ENCODE measurements around the gene ZDHHC22.

ZDHHC22 gene

DNA sequence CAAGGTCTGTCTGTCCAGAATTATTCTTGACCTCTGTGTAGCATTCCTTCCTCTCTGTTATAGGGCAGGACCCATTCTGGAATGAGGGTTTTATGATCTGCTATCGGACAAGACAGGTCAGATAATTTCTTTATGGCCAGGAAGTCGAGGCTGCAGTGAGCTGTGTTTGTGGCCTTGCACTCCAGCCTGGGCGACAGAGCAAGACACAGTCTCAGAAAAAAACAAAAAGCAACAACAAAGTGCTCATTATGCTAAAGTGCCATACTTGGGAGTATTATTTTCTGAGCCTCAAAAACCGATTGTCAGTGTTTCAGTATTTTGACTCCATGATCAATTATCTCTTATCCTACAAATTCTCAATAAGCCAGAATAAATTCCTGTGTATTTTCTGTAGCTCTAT lies 39.4 kb downstream of the ZDHHC22 start:
- no peak for DNase-seq

DNA sequence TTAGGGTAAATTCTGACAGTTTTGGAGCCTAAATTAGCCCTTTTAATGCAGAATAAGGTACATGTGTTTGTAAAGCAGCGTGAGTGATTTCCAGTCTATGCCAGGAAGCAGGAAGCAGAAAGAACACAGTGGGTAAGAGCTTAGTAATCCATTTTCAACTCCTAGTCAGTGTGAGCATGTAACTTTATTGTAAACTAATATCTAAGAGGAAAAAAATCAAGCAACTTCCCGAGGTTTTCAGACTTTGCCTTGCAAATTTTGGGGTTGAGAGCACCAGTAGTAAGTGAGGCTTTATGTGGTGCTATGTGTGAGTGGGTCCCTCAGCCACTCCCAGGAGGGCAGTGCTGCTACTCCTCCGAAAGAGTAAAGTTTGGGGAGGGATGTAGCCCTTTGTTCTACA lies 40.6 kb downstream of the ZDHHC22 start:
- DNase-seq: no peak

DNA sequence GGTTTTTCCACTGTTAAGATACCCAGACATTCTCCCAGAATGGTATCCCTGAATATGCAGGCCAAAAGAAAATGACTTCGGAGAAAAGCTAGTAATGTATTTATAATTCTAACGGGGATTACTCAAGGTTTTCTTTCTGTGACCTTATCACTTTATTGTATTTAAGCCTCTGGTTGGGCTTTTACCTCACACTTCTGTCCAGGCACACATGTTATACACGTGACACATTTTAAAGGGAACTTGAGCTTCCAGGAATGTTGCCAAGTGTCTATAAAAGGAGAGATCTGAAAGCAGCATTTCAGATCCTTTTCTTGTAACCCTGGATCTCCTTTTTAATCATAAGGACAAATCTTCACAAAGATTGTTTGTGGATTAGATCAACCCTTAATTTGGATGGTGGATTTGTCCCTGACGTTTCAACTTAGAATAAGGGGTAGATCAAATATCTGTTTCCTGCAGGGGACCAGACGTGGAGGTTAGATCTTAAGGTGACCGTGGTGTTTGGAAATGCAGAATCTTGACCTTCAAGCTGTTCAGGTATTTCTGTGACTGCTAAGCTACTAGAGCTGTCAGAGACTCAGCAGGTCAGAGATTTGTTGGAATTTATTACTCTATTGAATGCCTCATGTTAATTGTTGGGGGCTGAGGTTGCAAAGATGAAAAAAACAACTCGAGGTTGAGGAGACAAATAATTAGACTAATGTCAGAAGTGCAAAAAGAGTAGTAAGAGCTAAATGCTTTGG lies 42.0 kb downstream of the ZDHHC22 start:
- no peak for DNase-seq

DNA sequence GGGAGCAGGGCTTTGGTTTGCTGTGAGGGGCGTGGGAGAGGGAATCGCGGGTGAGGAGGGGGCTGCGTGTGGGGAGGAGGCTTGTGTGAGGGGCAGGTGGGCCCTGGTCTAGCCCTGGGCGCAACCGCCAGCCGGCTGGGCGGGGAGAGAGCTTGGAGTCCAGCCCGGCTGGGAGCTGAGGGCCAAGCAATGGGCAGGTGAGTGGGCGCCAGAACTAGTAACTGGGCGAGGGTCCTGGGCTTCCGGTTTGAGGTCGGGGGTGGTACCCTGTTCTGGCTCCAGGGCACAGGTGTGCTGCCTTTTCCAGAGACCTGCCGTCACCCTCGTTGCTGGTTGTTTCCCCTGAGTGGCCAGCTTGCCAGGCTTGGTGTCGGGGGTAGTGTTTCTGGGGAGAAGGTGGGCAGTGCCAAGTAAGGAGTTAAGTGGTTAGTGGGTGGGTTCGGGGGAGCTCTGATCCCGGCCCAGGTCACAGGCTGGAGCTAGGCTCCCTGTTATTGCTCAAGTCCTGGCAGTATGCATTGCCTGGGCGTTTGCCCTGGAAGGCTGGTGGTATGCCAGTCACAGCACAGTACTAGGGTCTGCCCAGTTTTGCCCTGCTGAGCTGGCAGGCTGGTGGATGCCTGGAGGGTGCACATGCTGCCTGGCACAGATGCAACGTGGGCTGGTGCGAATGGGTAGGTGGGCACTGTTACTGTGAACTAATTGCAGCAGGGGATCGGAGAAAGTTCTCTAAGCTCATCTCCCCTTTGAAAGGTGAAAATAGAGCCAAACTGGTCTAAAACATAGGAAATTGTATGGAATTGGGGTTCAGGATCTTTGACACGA lies 42.9 kb downstream of the ZDHHC22 start:
- peak; percentile 36 for DNase-seq

DNA sequence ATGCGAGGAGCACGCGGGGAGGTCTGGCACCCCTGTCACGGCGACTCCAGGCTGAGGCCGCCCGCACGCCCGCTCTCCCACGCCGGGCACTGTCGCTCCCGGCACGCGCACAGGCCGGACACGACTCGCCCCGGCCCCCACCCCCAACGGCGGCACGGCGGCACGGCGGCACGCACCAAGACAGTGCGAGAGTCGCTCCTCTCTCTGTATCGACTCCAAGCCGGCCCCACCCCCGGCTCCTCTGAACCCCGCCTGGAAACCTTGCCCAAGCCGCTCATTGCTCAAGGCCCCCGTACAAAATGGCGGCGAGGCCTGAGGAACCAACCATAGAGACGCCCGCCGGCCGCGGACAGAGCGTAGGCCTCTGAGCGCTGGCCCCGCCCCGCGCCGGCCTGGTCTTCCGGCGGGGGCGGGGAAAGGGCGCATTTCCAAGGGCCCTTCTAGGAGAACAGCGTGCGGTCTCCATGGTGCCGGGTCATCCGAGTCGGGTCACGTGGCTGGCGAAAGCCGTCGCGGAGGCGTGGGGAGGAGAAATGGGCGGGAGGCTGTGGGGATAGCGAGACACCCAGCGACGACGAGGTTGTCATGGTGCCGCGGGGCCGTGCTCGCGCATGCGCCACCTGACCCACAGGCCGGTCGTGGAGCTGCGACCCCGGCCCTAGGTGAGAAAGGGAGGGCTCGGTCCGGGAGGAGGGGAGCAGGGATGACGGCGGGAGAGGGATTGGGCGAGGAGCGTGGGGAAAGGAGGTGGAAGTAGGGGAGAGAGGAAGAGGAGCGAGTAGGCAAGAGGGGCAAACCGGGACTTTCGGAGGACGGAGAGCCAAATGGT lies 43.7 kb downstream of the ZDHHC22 start, which contains the start of gene CIPC:
TSS of gene CIPC (plus strand) at position 559 of the 829 bp plus-strand sequence. CDS start 7,451 bp downstream, outside the sequence.
- peak; percentile 99 for DNase-seq

DNA sequence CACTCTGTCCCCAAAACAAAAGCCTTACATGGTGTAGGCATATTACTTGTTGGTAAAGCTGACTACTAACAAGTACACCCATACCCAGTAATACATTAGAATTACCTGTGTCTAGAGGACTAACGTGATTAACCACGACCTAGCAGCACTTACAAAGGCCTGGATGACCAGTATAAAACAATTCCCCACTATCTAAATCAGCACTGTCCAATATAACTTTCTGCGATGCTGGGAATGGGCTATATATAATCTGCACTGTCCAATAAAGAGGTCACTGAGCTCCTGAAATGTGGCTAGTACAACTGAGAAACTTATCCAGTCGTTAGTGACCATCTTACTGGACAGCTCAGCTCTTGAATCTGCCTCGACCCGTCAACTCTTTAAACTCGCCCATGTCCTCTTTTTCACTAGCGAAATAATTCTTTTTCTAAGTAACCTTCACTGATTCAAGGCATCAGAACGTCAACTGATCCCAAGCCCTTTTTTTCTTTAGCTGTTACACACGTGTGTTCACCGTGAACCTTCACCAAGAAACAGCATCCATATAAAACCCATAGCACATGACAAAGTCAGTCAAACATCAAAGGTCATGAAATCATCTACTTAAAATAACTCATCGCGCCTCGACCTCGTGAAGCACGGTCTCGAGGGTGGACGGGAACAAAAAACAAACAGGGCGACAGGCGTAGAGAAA lies 44.4 kb downstream of the ZDHHC22 start:
- no peak for DNase-seq

DNA sequence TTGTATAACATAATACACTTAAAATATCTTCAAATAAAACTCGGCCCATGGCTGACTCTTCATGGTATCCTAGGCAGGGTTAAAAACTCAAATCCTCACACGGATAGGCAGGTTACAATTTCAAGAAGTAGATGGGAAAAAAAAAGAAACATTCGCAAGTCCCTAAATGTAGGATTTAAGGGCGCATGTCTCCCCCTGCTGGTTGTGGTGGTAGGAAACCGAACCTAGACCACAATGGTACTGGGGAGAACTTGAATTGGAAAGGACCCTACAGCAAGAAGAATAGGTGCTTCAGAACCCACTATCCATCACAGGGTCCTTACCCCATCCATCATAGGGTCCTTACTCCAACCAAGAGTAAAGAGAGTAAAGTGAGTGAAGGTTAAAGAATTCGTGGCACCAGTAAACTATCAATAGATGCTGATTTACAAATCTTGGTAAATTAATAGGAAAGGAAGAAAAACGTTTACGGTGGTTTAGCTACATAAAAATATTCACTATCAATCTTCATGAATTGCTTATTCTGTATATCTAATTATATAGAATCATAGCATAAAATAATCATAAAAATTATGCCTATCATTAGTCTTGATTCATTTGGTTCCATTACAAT lies 46.8 kb downstream of the ZDHHC22 start:
- DNase-seq: peak; percentile 88

DNA sequence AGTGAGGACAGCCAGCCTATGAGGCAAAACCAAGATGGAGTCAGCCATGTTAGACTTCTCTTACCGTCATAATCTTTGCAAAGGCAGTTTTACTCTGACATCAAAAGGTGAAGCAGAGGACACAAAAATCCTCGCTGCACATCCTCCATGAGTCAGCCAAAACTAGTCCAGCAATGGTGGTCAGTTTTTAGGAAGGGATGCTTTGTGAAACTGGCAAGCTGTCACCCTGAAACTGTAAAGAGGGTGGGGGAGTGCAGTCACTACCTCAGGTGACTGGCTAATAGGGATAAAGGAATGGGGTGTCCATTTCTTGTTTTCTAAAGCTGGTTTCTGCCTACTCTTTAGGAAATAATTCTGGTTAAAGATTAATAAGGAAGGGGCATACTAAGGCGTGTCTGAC lies 48.9 kb downstream of the ZDHHC22 start:
- DNase-seq: no peak

DNA sequence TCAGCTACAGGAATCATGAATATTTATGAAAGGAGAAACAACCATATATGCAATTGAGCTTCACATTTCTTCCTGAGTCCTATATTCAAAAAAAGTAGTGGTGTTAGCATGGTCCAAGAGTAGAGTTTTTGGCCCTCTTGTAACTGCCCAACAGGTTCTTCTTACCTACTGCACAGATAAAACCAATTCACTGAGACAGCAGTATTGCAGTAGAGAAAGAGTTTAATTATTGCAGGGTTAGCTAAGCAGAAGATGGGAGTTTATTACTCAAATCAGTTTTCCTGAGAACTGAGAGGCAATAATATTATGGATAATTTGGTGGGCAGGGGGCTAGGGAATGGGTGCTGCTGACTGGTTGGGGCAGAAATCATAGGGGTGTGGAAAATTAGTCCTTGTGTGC lies 50.1 kb downstream of the ZDHHC22 start:
- DNase-seq: no peak

DNA sequence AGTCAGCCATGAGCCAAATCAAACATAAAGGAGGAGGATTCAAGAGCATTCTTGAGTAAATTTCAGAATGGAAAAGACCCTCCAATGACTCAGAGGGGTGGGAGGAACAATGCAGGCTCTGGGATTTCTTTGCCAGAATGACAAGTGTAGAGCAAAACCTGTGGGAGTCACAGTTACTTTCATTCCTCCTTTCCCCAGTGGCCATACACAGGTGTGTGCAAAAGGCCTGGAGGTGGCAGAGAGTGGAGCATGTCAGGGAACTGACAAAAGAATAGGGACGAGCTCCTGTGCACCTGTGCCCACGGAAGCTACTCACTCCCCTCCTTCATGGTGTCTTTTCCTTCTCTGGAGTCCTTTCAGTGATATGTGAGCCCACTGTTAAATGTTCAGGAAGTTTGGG lies 52.9 kb downstream of the ZDHHC22 start:
- no peak for DNase-seq

DNA sequence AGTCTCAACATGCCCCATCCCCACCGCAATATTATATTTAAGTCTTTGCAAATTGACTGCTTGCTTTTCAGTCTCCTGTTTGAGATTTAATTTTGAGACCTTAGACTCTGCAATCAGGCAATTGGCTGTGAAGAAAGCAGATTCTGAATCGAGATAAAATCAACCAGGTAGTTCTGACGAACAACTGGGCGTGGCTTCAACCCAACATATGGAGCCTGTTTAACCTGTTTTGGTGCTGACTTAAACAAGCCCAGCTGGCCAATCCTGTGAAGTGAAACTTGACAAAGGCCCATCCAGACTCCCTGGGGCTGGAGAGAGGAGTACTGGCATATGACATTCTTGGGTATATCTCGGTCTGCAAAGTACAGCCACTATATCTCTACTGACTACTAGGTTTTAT lies 53.4 kb downstream of the ZDHHC22 start:
- no peak for DNase-seq

DNA sequence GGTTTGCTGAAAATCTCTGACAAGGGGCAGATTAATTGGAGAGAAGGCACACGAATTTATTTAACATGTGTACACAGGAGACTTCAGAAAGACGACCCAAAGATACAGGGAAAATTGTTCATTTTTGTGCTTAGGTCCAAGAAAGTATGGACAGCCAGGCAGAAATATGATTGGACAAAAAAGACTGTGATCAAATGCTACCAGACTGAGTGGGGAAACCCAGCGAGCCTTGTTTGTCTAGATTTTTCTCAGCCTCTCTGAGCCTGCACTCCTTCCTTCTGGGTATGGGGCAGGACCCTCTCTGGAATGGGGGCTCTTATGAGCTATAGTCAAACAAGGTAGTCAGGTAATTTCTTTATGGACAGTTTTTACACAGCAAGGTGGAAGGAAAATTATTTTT lies 54.0 kb downstream of the ZDHHC22 start:
- DNase-seq: no peak

DNA sequence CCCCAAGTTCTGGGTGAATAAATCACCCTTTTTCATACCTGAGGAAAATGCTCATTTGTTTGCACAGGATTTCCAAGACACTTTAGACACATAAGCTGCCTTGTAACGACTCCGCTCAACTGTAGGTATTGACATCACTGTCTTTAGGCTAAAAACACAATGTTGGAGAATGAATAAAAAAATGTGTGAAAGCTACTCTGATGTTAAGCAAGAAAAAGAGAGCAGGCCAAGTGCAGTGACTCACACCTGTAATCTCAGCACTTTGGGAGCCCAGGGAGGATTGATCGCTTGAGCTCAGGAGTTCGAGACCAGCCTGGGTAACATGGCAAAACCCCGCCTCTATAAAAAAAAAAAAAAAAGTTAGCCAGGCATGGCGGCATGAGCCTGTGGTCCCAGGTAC lies 54.6 kb downstream of the ZDHHC22 start:
- DNase-seq: no peak

DNA sequence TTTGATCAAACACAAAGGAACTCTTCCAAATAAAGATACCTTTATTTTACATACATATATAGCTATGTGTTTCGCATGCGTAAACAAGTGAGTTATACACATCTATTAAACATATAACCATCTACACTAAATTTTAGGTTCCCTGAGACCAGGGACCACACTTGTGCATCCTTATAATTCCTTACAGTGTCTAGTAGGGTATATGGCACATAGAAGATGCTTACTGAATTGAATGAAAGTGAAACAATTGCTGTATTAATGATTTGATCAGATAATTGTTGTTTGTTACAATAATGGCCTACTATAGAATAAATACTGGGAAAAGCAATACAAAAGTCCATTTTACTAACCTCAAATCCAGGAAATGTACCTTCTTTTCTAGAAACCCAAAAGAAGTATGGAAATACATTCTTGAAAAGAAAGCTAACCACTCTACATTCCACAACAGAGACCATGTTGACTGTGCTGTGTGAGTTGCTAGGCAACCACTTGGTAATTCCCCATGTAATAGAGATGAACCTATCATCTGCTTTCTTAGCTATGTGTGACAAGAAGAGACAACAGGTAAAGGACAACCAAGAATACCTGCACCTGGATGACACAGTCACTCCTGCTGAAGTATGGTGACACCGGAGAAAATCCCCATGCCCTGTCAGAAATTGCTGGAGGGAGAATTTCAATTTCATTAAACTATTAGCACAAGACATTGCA lies 55.4 kb downstream of the ZDHHC22 start:
- DNase-seq: no peak

DNA sequence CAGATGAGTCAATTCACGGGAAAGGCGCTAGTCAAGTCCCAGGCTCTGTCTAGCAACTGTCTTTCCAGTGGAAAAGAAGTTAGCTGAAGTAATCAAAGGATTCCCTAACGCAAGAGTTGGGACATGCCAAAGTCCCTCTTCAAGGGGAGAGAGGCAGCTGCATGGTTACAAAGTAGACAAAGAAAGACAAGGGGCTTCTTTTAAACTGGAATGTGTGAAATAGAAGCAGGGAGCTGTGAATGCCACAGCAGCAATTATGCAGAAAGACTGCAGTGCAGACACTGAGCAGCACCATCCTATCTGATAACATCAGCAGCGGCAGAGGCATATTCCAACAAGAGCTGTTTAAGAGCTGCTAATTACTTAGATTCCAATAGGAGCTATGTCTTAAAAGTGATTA lies 56.1 kb downstream of the ZDHHC22 start:
- no peak for DNase-seq

DNA sequence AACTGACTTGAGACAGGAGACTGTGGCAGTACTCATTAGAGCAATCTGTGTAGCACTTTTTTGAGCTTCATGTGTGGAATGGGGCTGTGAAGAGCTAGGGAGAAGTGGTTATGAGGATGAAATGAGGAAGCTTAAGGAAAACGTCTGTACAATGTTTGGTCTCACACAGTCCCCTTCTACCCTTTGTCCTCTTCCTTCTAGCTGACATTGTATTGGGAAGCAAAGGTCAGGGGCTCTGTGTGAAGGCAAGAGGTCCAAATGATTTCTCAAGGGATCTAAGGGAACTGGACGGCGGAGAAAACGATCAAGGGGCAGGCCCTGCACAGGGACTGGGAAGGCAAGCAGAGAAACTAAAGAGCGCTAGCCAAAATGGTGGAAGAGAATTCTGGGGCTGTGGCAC lies 56.6 kb downstream of the ZDHHC22 start:
- DNase-seq: no peak

DNA sequence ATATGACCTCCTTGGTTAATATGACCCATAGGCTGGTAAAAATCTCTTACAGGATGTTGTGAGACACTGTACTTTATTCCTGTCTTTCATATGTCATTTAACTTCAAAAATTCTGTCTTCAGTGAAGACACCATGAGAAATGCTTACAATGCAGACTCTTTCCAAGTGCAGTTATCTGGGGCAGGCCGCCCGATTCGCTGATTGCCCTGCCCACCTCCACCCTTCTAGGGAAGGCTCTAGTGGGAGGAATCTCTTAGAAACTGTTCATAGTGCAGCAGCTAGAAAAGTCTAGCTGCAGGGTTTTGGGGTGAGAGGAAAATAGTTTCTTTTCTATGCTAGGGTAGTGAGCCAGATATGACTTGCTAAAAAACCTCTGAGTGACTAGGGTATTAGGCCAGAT lies 58.5 kb downstream of the ZDHHC22 start:
- no peak for DNase-seq

DNA sequence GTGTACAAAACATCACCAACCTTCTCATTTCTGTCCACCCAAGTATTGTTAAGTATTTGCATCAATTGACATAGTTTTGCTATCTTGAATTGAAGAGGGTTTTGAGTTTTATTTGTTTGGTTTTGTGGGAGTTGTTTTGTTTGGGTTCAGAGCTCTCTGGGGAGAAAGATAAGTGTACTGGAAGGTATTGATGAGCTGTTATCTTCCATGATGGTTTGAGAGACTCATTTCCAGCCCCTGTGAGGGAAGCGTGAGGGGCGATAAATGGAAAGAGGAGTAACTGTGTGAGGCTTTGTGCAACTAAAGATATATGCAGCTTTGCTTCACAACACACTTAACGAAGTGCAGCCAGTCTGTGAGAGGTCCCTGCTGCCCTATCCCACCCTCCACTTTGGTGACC lies 59.2 kb downstream of the ZDHHC22 start:
- no peak for DNase-seq

All from stimulated activated CD8-positive, alpha-beta memory T cell treated with anti-CD3 and anti-CD28 coated beads, Interleukin-4, amount 100 ng/mL, for 48 hours (primary cell).